ENCODE results near the gene FMN2.

FMN2 gene

GRCh38 chr1:240304466-240304865 is 212.8 kb downstream of the FMN2 start:
- TF ChIP-seq CTCF (IDR thresholded peaks at IDR 0.05; ENCODE audit: insufficient read depth, low read length, poor library complexity, severe bottlenecking) (no peak), EZH2phosphoT487 (conservative IDR thresholded peaks at IDR 0.05; ENCODE audit: low read length) (no peak)
- H4K20me1 ChIP-seq (ENCODE audit: low read depth, low read length): no peaks in the 10 kb centered on the region
- no peak overlapping the region for H2AFZ ChIP-seq (ENCODE audit: low read depth, low read length, severe bottlenecking)
- no peak overlapping the region for H3K9ac ChIP-seq (ENCODE audit: low read length)
- no peaks in the 10 kb centered on the region for H3K27me3 ChIP-seq (ENCODE audit: low read length)
- no peak overlapping the region for H3K27ac ChIP-seq (ENCODE audit: low read depth, low read length)
- no peak overlapping the region for H3K4me2 ChIP-seq (ENCODE audit: low read depth, low read length, poor library complexity, severe bottlenecking)
- no peaks in the 10 kb centered on the region for H3K9me2 ChIP-seq (replicated peaks; ENCODE audit: insufficient read depth, low read length)
- no peak overlapping the region for H3K4me3 ChIP-seq (ENCODE audit: insufficient read depth, low read length, poor library complexity, severe bottlenecking)
- H3K36me3 ChIP-seq (ENCODE audit: low read length): peaks cover 2% of the 10 kb centered on the region; the same call in 1 of the 2 replicates
- no peaks in the 10 kb centered on the region for H3K9me3 ChIP-seq (ENCODE audit: insufficient read depth, low read length)
- no peaks in the 10 kb centered on the region for H3F3A ChIP-seq (ENCODE audit: insufficient read depth)
- no peaks in the 10 kb centered on the region for H3K79me2 ChIP-seq (ENCODE audit: insufficient read depth, low read length)

GRCh38 chr1:240306673-240307072 is 215.0 kb downstream of the FMN2 start:
- H3K9ac ChIP-seq (ENCODE audit: low read length): no peak overlapping the region
- H3K4me2 ChIP-seq (ENCODE audit: low read depth, low read length, poor library complexity, severe bottlenecking): no peak overlapping the region
- no peaks in the 10 kb centered on the region for H3K79me2 ChIP-seq (ENCODE audit: insufficient read depth, low read length)
- H3K27ac ChIP-seq (ENCODE audit: low read depth, low read length): no peak overlapping the region
- no peaks in the 10 kb centered on the region for H4K20me1 ChIP-seq (ENCODE audit: low read depth, low read length)
- H3K9me3 ChIP-seq (ENCODE audit: insufficient read depth, low read length): no peaks in the 10 kb centered on the region
- no peaks in the 10 kb centered on the region for H3K27me3 ChIP-seq (ENCODE audit: low read length)
- no peaks in the 10 kb centered on the region for H3K36me3 ChIP-seq (ENCODE audit: low read length)
- no peak overlapping the region for H2AFZ ChIP-seq (ENCODE audit: low read depth, low read length, severe bottlenecking)
- H3K9me2 ChIP-seq (replicated peaks; ENCODE audit: insufficient read depth, low read length): no peaks in the 10 kb centered on the region
- TF ChIP-seq CTCF (IDR thresholded peaks at IDR 0.05; ENCODE audit: insufficient read depth, low read length, poor library complexity, severe bottlenecking) (no peak), EZH2phosphoT487 (conservative IDR thresholded peaks at IDR 0.05; ENCODE audit: low read length) (no peak)
- no peak overlapping the region for H3K4me3 ChIP-seq (ENCODE audit: insufficient read depth, low read length, poor library complexity, severe bottlenecking)
- no peaks in the 10 kb centered on the region for H3F3A ChIP-seq (ENCODE audit: insufficient read depth)

GRCh38 chr1:240308096-240308495 is 216.4 kb downstream of the FMN2 start:
- H3K36me3 ChIP-seq (ENCODE audit: low read length): no peaks in the 10 kb centered on the region
- H3K9me3 ChIP-seq (ENCODE audit: insufficient read depth, low read length): no peaks in the 10 kb centered on the region
- no peak overlapping the region for H3K4me3 ChIP-seq (ENCODE audit: insufficient read depth, low read length, poor library complexity, severe bottlenecking)
- H3K9me2 ChIP-seq (replicated peaks; ENCODE audit: insufficient read depth, low read length): no peaks in the 10 kb centered on the region
- H3K9ac ChIP-seq (ENCODE audit: low read length): no peak overlapping the region
- no peaks in the 10 kb centered on the region for H3K79me2 ChIP-seq (ENCODE audit: insufficient read depth, low read length)
- no peaks in the 10 kb centered on the region for H3F3A ChIP-seq (ENCODE audit: insufficient read depth)
- no peaks in the 10 kb centered on the region for H4K20me1 ChIP-seq (ENCODE audit: low read depth, low read length)
- no peak overlapping the region for H3K4me2 ChIP-seq (ENCODE audit: low read depth, low read length, poor library complexity, severe bottlenecking)
- H2AFZ ChIP-seq (ENCODE audit: low read depth, low read length, severe bottlenecking): no peak overlapping the region
- no peaks in the 10 kb centered on the region for H3K27me3 ChIP-seq (ENCODE audit: low read length)
- TF ChIP-seq CTCF (IDR thresholded peaks at IDR 0.05; ENCODE audit: insufficient read depth, low read length, poor library complexity, severe bottlenecking): no peak
- no peak for TF ChIP-seq EZH2phosphoT487 (conservative IDR thresholded peaks at IDR 0.05; ENCODE audit: low read length)
- no peak overlapping the region for H3K27ac ChIP-seq (ENCODE audit: low read depth, low read length)

Measured in SU-DHL-6 (cell line).